Measurements from ENCODE around the gene CD226. TPM values are rescaled to one million over a fixed set of nuclear protein-coding genes. Genes with fewer than 3 reads are reported as not detected.

CD226 gene
- total and polyA plus RNA-seq, 10 of the 15 experiments (the other 5 are each of a cell fraction or from before 2014, with no cell fraction given): 12.9 to 68.8 (median 47.3) TPM

GRCh38 chr18:69982417-69982816 is 34.7 kb upstream of the CD226 start:
- peaks cover 0 to 4% of the 10 kb centered on the region in 2 experiments; a peak in 2 of 4 replicates for H3K36me3 ChIP-seq (ENCODE audit: control insufficient read depth in 2 of 2, insufficient read depth in 2 of 2, low read length in 1 of 2)
- no peak overlapping the region for H3K4me3 ChIP-seq
- no peak for DNase-seq (ENCODE audit: low read depth, low spot score)
- ATAC-seq: no peak
- FAIRE-seq: no peak
- peak overlapping the region; percentile 72; the same call in 1 of the 2 replicates for H3K27ac ChIP-seq (ENCODE audit: control insufficient read depth, insufficient read depth)
- peaks cover 38% of the 10 kb centered on the region for H3K4me1 ChIP-seq (ENCODE audit: control insufficient read depth, insufficient read depth, low read length)
- H4K20me1 ChIP-seq (ENCODE audit: control insufficient read depth, insufficient read depth): no peaks in the 10 kb centered on the region
- ChIA-PET CTCF (no interaction called here), POLR2A (no interaction called here), SMC1A (ENCODE audit: uncharacterized antibody, unreplicated experiment) (interaction anchor here (1.0 to 1.5 kb wide), 3 partner anchors 12 to 27 kb away, joined by 3 to 5 read pairs (median 4); no protein-coding TSS in a partner anchor), RAD21 (ENCODE audit: unreplicated experiment) (interaction anchor here (0.7 to 1.5 kb wide), 2 partner anchors 24 to 309 kb away, joined by 3 to 4 read pairs; no protein-coding TSS in a partner anchor)
- TF ChIP-seq BCL11A (IDR thresholded peaks at IDR 0.05; ENCODE audit: low read depth, low read length) (no peak), STAT1 (conservative IDR thresholded peaks at IDR 0.05) (no peak), RUNX3 (IDR thresholded peaks at IDR 0.05; ENCODE audit: low read length) (no peak), E2F8 (IDR thresholded peaks at IDR 0.05; ENCODE audit: low read depth, partially characterized antibody) (no peak), IKZF1 (conservative IDR thresholded peaks at IDR 0.05) (no peak), HDAC2 (IDR thresholded peaks at IDR 0.05) (no peak), NR2C2 (IDR thresholded peaks at IDR 0.05; ENCODE audit: borderline replicate concordance, control insufficient read depth, insufficient read length, low read depth) (no peak), POLR2A (IDR thresholded peaks at IDR 0.05; ENCODE audit: low read depth, low read length) (no peak), BMI1 (IDR thresholded peaks at IDR 0.05; ENCODE audit: borderline replicate concordance) (no peak)
- peaks cover 4% of the 10 kb centered on the region; the same call in 2 of the 3 replicates for H3K9me3 ChIP-seq (replicated peaks; ENCODE audit: control insufficient read depth, insufficient read depth, low read length)
- intact Hi-C loops (cut with micrococcal nuclease; ENCODE audit: unreplicated experiment) (no loop called here), in situ Hi-C loops (cut with MboI) (no loop called here)
- no peak overlapping the region for H3K9ac ChIP-seq (ENCODE audit: control insufficient read depth, insufficient read depth, low read length)
- BruUV-seq (replicated peaks): no TSS peak
- 98% methylated on average over 4 of the region's 4 CpGs for WGBS (ENCODE audit: insufficient coverage, insufficient replicate concordance, low lambda C conversion rate, missing lambda C conversion rate)
- H3K79me2 ChIP-seq (ENCODE audit: control insufficient read depth, insufficient read depth, low read length): no peaks in the 10 kb centered on the region
- H2AFZ ChIP-seq (ENCODE audit: control insufficient read depth, low read depth, low read length): no peak overlapping the region
- H3K27me3 ChIP-seq (replicated peaks in 1 of 2; ENCODE audit: control insufficient read depth in 2 of 2, insufficient read depth in 2 of 2, low read length in 1 of 2): no peaks in the 10 kb centered on the region
- peak overlapping the region; percentile 60; the same call in 1 of the 2 replicates for H3K4me2 ChIP-seq (ENCODE audit: control insufficient read depth, insufficient read depth)
